Measurements from ENCODE around the gene TP53TG5.

TP53TG5 gene

DNA sequence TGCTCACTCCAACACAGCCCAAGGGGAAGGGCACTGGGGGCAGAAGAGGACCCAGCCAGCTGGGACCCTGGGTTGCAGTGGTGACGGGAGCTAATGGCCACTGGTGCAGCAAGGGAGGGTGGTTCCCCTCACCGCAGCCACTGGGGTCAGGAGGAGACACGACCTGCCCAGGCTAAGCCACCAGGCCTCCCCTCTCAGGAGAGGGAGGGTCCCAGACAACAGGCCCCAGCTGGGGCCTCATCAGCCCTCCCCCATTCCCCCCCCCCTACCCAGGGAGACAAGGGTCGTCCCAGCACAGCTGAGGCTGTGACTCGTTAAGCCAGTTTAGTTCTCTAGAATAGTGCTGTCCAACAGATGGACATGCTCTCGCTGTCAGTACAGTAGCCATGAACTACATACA lies 52.8 kb downstream of the TP53TG5 start (continued):
- TF ChIP-seq, protein P1, sequence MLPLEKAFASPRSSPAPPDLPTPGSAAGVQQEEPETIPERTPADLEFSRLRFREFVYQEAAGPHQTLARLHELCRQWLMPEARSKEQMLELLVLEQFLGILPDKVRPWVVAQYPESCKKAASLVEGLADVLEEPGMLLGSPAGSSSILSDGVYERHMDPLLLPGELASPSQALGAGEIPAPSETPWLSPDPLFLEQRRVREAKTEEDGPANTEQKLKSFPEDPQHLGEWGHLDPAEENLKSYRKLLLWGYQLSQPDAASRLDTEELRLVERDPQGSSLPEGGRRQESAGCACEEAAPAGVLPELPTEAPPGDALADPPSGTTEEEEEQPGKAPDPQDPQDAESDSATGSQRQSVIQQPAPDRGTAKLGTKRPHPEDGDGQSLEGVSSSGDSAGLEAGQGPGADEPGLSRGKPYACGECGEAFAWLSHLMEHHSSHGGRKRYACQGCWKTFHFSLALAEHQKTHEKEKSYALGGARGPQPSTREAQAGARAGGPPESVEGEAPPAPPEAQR (tag by site-specific recombination; IDR thresholded peaks at IDR 0.05), result no peak
- no peak for TF ChIP-seq KLF17 (tag by site-specific recombination; IDR thresholded peaks at IDR 0.05)
- no peak for TF ChIP-seq ZNF37A (tag by site-specific recombination; IDR thresholded peaks at IDR 0.05)
- no peak for TF ChIP-seq ZBTB7A (tag by site-specific recombination; IDR thresholded peaks at IDR 0.05; ENCODE audit: low read depth)
- no peak for TF ChIP-seq ZNF169 (tag by site-specific recombination; IDR thresholded peaks at IDR 0.05)
- no peak for TF ChIP-seq ZNF184 (tag by site-specific recombination; IDR thresholded peaks at IDR 0.05)
- TF ChIP-seq YY2 (tag by site-specific recombination; IDR thresholded peaks at IDR 0.05), result no peak

DNA sequence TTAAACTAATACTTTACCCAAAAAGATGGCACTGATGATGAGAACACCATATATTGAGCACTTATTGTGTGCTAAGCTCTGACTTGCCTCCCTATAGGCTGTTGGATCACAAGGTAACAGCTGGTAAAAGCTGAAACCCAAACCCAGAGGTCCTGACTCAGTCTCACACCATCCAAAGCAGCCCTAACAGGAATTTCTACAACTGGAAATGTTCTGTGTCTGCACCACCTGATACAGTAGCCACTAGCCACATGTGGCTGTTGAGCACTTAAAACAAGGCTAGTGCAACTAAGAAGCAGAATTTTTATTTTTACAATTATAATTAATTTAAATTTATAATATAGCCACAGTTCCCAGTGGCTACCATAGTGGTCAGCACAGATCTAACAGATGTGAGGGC lies 54.4 kb downstream of the TP53TG5 start:
- Histone ChIP-seq H3K4me1 (ENCODE audit: control insufficient read depth, insufficient read depth, low read length) (no peaks in the 10 kb centered on the region; the same call in 1 of the 2 replicates), H3K27ac (ENCODE audit: extremely low read depth, low read depth, low read length) (no peak overlapping the region), H3K36me3 (ENCODE audit: control insufficient read depth in 2 of 2, insufficient read depth in 1 of 2, low read length in 2 of 2) (peaks cover 0 to 23% of the 10 kb centered on the region in 2 experiments; a peak in 1 of 3 replicates), H3K9me3 (ENCODE audit: control insufficient read depth, insufficient read depth, low read depth, low read length) (no peaks in the 10 kb centered on the region), H3K4me3 (ENCODE audit: low read depth, low read length) (no peak overlapping the region)
- ChIA-PET POLR2A (interaction anchor here (1.3 to 1.4 kb wide), 2 partner anchors 24 to 113 kb away, joined by 3 to 7 read pairs; no protein-coding TSS in a partner anchor), CTCF (interaction anchor here (0.7 to 2.5 kb wide), 3 partner anchors 48 to 113 kb away, joined by 4 to 25 read pairs (median 6); no protein-coding TSS in a partner anchor)
- TF ChIP-seq ZNF423 (tag by site-specific recombination; IDR thresholded peaks at IDR 0.05) (no peak), ZFP69B (tag by site-specific recombination; IDR thresholded peaks at IDR 0.05) (no peak), YY2 (tag by site-specific recombination; IDR thresholded peaks at IDR 0.05) (no peak), ZNF202 (tag by site-specific recombination; IDR thresholded peaks at IDR 0.05; ENCODE audit: borderline replicate concordance) (no peak), ZNF76 (tag by site-specific recombination; IDR thresholded peaks at IDR 0.05; ENCODE audit: borderline replicate concordance, low read depth) (no peak), ZNF449 (tag by site-specific recombination; IDR thresholded peaks at IDR 0.05) (no peak), ZNF747 (tag by site-specific recombination; IDR thresholded peaks at IDR 0.05) (no peak), ZNF785 (tag by site-specific recombination; IDR thresholded peaks at IDR 0.05) (no peak), ZNF623 (tag by site-specific recombination; IDR thresholded peaks at IDR 0.05) (no peak), ZBTB48 (tag by site-specific recombination; IDR thresholded peaks at IDR 0.05) (no peak), ZNF169 (tag by site-specific recombination; IDR thresholded peaks at IDR 0.05) (no peak), ZNF248 (tag by site-specific recombination; IDR thresholded peaks at IDR 0.05) (no peak), ZNF133 (tag by site-specific recombination; IDR thresholded peaks at IDR 0.05) (no peak), ZNF549 (tag by site-specific recombination; IDR thresholded peaks at IDR 0.05) (no peak), ZNF274 (IDR thresholded peaks at IDR 0.05; ENCODE audit: low read length) (no peak), ZNF274 (tag by site-specific recombination; IDR thresholded peaks at IDR 0.05; ENCODE audit: borderline replicate concordance) (no peak)

DNA sequence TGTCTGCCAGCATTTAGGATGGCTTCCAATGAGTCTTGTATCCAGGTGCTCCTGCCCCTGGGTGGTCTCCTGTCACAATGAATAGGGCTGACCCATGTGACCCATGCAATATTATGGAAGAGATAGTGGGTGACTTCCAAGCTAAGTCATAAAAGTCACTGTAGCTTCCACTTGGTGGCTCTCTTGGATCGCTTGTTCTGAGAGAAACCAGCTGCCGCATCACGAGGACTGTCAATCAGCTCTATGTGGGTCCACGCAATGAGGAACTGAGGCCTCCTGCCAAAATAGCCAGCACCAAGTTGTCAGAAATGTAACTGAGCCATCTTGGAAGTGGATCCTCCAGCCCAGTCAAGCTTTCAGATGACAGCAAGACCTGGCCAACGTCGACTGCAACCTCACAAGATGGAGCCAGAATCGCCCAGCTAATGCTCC lies 55.2 kb downstream of the TP53TG5 start:
- peaks cover 0 to 17% of the 10 kb centered on the region in 2 experiments; a peak in 1 of 3 replicates for H3K36me3 ChIP-seq (ENCODE audit: control insufficient read depth in 2 of 2, insufficient read depth in 1 of 2, low read length in 2 of 2)
- H3K27ac ChIP-seq (ENCODE audit: extremely low read depth, low read depth, low read length), result no peak overlapping the region
- H3K9me3 ChIP-seq (ENCODE audit: control insufficient read depth, insufficient read depth, low read depth, low read length), result no peaks in the 10 kb centered on the region
- ChIA-PET POLR2A (interaction anchor here (0.7 to 1.4 kb wide), 5 partner anchors 25 to 114 kb away, joined by 3 to 7 read pairs (median 3); no protein-coding TSS in a partner anchor), CTCF (interaction anchor here (0.6 to 6.3 kb wide), 10 partner anchors 10 to 448 kb away, joined by 3 to 53 read pairs (median 4); partner anchors contain the start of gene SYS1)
- H3K4me3 ChIP-seq (ENCODE audit: low read depth, low read length), result no peak overlapping the region
- H3K4me1 ChIP-seq (ENCODE audit: control insufficient read depth, insufficient read depth, low read length), result no peaks in the 10 kb centered on the region; the same call in 1 of the 2 replicates
- TF ChIP-seq, protein P2, sequence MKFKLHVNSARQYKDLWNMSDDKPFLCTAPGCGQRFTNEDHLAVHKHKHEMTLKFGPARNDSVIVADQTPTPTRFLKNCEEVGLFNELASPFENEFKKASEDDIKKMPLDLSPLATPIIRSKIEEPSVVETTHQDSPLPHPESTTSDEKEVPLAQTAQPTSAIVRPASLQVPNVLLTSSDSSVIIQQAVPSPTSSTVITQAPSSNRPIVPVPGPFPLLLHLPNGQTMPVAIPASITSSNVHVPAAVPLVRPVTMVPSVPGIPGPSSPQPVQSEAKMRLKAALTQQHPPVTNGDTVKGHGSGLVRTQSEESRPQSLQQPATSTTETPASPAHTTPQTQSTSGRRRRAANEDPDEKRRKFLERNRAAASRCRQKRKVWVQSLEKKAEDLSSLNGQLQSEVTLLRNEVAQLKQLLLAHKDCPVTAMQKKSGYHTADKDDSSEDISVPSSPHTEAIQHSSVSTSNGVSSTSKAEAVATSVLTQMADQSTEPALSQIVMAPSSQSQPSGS (tag by site-specific recombination; IDR thresholded peaks at IDR 0.05; ENCODE audit: low read depth), result no peak
- TF ChIP-seq ZNF140 (tag by site-specific recombination; IDR thresholded peaks at IDR 0.05) (no peak), ZNF560 (tag by site-specific recombination; IDR thresholded peaks at IDR 0.05; ENCODE audit: borderline replicate concordance) (no peak), ZNF274 (IDR thresholded peaks at IDR 0.05; ENCODE audit: low read length) (no peak), ZNF274 (tag by site-specific recombination; IDR thresholded peaks at IDR 0.05; ENCODE audit: borderline replicate concordance) (no peak), ZNF19 (tag by site-specific recombination; IDR thresholded peaks at IDR 0.05; ENCODE audit: low read depth) (no peak), ZNF404 (tag by site-specific recombination; IDR thresholded peaks at IDR 0.05) (no peak), ZNF843 (tag by site-specific recombination; IDR thresholded peaks at IDR 0.05) (no peak), ZNF692 (tag by site-specific recombination; IDR thresholded peaks at IDR 0.05) (0 out of 2 replicates have a peak, but pooled peaks have one; percentile 40)

All from HEK293 (cell line).